A673 (cell line): ENCODE measurements around the gene PLAC1. TPM values are rescaled to one million over a fixed set of nuclear protein-coding genes. Genes with fewer than 3 reads are reported as not detected.

ENCODE experiments used
- BruUV-seq: library from RNA; stranded (reverse); fragments of 400-500 nt; replicated peaks from 2 replicates; lab custom pipeline; 2021; lab: Mats Ljungman, UMichigan
- CTCF ChIA-PET: fragments of 300-600 bp; sonication (Branson Sonifier 250); formaldehyde crosslinking; loops from one replicate; lab custom pipeline; 2022; ENCODE audit warnings: antibody characterized with exemption; lab: Charles Lee
- POLR2A ChIA-PET: fragments of 300-600 bp; sonication (Branson Sonifier 250); formaldehyde crosslinking; loops from one replicate; lab custom pipeline; 2022; ENCODE audit warnings: antibody characterized with exemption; ENCODE audit not compliant: low non-redundant PET; lab: Charles Lee
- DNase-seq: peaks from one replicate; pipeline ENCODE4 v3.0.0-alpha.2; 2015; ENCODE audit warnings: low spot score
- H3K27ac ChIP-seq: fragments of 200-600 bp; sonication (generic); 2 replicates; pipeline ENCODE4 v1.5.1; 2016; ENCODE audit warnings: mixed run types, low read depth, mild to moderate bottlenecking, mixed read lengths, antibody characterized with exemption, low read length; ENCODE audit not compliant: poor library complexity, severe bottlenecking
- H3K27me3 ChIP-seq: fragments of 200-600 bp; sonication (generic); replicated peaks from 2 replicates; pipeline ENCODE4 v1.6.1; 2017; ENCODE audit warnings: mixed run types, low read depth, mild to moderate bottlenecking, mixed read lengths, antibody characterized with exemption, low read length; ENCODE audit not compliant: insufficient read depth, poor library complexity
- H3K36me3 ChIP-seq: fragments of 200-600 bp; sonication (generic); 2 replicates; pipeline ENCODE4 v1.6.1; 2016; ENCODE audit warnings: mixed run types, mild to moderate bottlenecking, mixed read lengths, antibody characterized with exemption, low read length; ENCODE audit not compliant: insufficient read depth, poor library complexity, severe bottlenecking
- H3K4me1 ChIP-seq: fragments of 200-600 bp; sonication (generic); 2 replicates; pipeline ENCODE4 v1.6.1; 2017; ENCODE audit warnings: mixed run types, mild to moderate bottlenecking, mixed read lengths, antibody characterized with exemption, low read length; ENCODE audit not compliant: insufficient read depth, poor library complexity, severe bottlenecking
- H3K4me3 ChIP-seq: fragments of 200-600 bp; sonication (generic); 2 replicates; pipeline ENCODE4 v1.5.1; 2016; ENCODE audit warnings: low read depth, mixed run types, mild to moderate bottlenecking, mixed read lengths, low read length; ENCODE audit not compliant: poor library complexity, severe bottlenecking
- H3K9me3 ChIP-seq: fragments of 200-600 bp; sonication (generic); 2 replicates; pipeline ENCODE4 v1.6.1; 2016; ENCODE audit warnings: mixed run types, low read depth, mild to moderate bottlenecking, mixed read lengths, antibody characterized with exemption, low read length; ENCODE audit not compliant: poor library complexity, severe bottlenecking
- CTCF ChIP-seq: fragments of 300-800, 200-600 bp; sonication (generic); conservative IDR thresholded peaks from 2 replicates; pipeline ENCODE4 v1.5.1; 2017; ENCODE audit warnings: low read depth, mild to moderate bottlenecking, antibody characterized with exemption, low read length, moderate library complexity, mixed read lengths
- EZH2 ChIP-seq: fragments of 200-600 bp; sonication (generic); IDR thresholded peaks from 2 replicates; pipeline ENCODE4 v1.6.1; 2017; ENCODE audit warnings: borderline replicate concordance, low read depth, mild to moderate bottlenecking, mixed read lengths, antibody characterized with exemption, low read length; ENCODE audit not compliant: poor library complexity, severe bottlenecking
- intact Hi-C: fragments of 100-400 bp; cut with micrococcal nuclease; formaldehyde crosslinking; loops from one replicate; pipeline ENCODE4 v1.10.0; 2022; ENCODE audit not compliant: unreplicated experiment
- total RNA-seq: library from RNA; stranded (reverse); gene quantifications from 2 replicates; pipeline ENCODE4 v1.2.3, GENCODE V29; 2021

PLAC1 gene
- total RNA-seq, 1 experiment from 2014 or later: 0.43 TPM

DNA sequence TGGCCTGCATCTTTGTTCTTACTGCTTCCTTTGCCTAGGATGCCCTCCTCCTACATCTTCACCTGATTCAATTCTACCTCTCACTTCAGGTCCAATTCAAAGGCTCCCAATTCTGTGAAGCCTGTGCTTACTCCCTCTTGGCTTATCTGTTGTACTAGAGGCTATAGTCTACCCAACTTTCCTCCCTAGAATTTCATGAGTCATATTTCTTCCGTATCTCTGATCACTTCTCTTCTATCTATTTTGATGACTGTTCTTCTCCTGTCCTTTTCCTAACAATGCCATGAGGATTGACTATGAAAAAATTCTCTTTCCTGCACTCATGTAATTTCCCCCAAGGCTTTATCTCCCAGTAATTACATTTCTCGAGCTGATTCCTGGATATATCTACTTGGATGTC is 96.3 kb downstream of the PLAC1 start:
- TF ChIP-seq EZH2 (no peak), CTCF (no peak)
- Histone ChIP-seq H3K27ac (no peak overlapping the region), H3K4me1 (no peaks in the 10 kb centered on the region), H3K36me3 (no peaks in the 10 kb centered on the region), H3K4me3 (no peak overlapping the region), H3K9me3 (no peaks in the 10 kb centered on the region), H3K27me3 (no peaks in the 10 kb centered on the region)
- ChIA-PET CTCF (no interaction called here), POLR2A (no interaction called here)
- BruUV-seq: no TSS peak
- intact Hi-C loops: no loop called here
- no peak for DNase-seq

DNA sequence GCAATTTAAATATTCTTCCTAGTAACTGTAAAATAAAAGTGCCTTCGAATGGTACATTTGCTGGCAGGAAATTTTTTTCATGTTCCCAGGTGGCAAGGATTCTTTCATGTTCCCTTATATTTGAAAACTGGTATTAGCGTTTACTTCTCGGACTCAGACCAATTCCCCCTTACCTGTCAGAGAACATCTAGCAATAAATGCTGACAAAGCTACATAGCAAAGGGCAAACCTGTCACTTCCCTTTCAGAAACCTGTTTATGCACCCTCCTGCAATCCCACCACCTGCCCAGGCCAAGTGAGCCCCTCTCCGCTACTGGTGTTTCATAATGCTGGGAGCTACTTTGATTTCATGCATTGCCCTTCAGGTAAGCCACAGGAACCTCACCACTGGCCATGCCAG is 100.1 kb downstream of the PLAC1 start:
- no peaks in the 10 kb centered on the region for H3K9me3 ChIP-seq
- TF ChIP-seq CTCF: no peak
- TF ChIP-seq EZH2: no peak
- no peaks in the 10 kb centered on the region for H3K4me1 ChIP-seq
- ChIA-PET POLR2A (no interaction called here), CTCF (no interaction called here)
- H3K27me3 ChIP-seq: no peaks in the 10 kb centered on the region
- no TSS peak for BruUV-seq
- DNase-seq: no peak
- no peak overlapping the region for H3K27ac ChIP-seq
- H3K36me3 ChIP-seq: no peaks in the 10 kb centered on the region
- no peak overlapping the region for H3K4me3 ChIP-seq
- intact Hi-C loops: no loop called here

DNA sequence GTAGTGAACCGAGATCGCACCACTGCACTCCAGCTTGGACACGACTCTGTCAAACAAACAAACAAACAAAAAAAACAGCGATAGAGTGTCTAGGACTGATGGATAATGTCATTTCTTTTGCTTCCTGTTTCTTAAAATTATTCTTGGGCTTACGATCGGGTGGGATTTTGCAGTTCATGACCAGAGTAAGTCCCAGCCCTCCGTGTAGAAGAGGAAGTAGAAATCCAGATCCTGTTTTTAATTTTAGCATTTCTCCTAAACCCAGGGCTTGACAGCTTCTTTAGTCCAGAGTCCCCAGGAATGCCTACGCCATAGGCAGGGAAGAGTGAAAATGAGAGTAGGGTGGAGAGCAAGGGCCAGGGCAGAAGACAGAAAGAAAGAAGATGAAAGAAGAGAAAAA is 104.0 kb downstream of the PLAC1 start:
- TF ChIP-seq EZH2 (no peak), CTCF (no peak)
- DNase-seq: no peak
- H3K36me3 ChIP-seq: no peaks in the 10 kb centered on the region
- peaks cover 7% of the 10 kb centered on the region for H3K4me1 ChIP-seq
- H3K4me3 ChIP-seq: no peak overlapping the region
- BruUV-seq: no TSS peak
- H3K27me3 ChIP-seq: no peaks in the 10 kb centered on the region
- ChIA-PET CTCF (no interaction called here), POLR2A (no interaction called here)
- intact Hi-C loops: no loop called here
- no peak overlapping the region for H3K27ac ChIP-seq
- no peaks in the 10 kb centered on the region for H3K9me3 ChIP-seq

DNA sequence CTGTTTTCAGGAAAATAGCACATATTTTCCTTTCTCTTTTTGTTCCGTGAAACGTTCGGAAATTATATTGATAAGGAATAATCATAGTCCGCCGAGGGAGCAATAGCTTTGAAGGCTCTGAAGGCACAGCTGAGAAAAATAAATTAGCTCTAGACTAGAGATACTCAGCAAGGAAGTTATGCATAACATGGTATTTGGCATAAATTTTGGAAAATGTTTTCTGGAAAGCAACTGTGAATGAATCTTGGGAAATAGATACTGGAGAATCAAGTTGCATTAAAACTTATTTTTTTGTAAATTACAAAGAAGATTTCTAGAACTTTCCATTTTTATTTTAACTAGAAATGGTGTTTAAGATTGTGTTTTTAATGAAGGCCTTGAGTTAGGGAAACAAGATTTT is 105.9 kb downstream of the PLAC1 start:
- H3K27me3 ChIP-seq: no peaks in the 10 kb centered on the region
- intact Hi-C loops: no loop called here
- no peak overlapping the region for H3K4me3 ChIP-seq
- no peak for DNase-seq
- peaks cover 7% of the 10 kb centered on the region for H3K4me1 ChIP-seq
- no peaks in the 10 kb centered on the region for H3K36me3 ChIP-seq
- no TSS peak for BruUV-seq
- no peaks in the 10 kb centered on the region for H3K9me3 ChIP-seq
- TF ChIP-seq CTCF: no peak
- TF ChIP-seq EZH2: no peak
- H3K27ac ChIP-seq: no peak overlapping the region
- POLR2A ChIA-PET: no interaction called here
- CTCF ChIA-PET: no interaction called here
